Stimulated activated CD4-positive, alpha-beta T cell treated with anti-CD3 and anti-CD28 coated beads, Interleukin-15, amount 100 ng/mL, for 1 hour (primary cell): ENCODE measurements around the gene TLR4.

Source experiments
- DNase-seq, 2 donors: peaks; one replicate each; pipeline ENCODE4 v3.0.0-alpha.2; 2020; ENCODE audit warnings: low read depth in 1 of 2, low spot score in 1 of 2

The TLR4 gene

GRCh38 chr9:117744856-117745389 lies 40.7 kb downstream of the TLR4 start:
- no peak for DNase-seq

- DNase-seq = no peak
These were observed 41.4 kb downstream of the TLR4 start for GRCh38 chr9:117745598-117745997.

GRCh38 chr9:117746263-117746662 lies 42.1 kb downstream of the TLR4 start:
- no peak for DNase-seq

GRCh38 chr9:117747386-117747970 lies 43.3 kb downstream of the TLR4 start:
- no peak for DNase-seq

- DNase-seq = no peak
These were observed 46.2 kb downstream of the TLR4 start for GRCh38 chr9:117750401-117750800.

- DNase-seq = no peak
These were observed 48.7 kb downstream of the TLR4 start for GRCh38 chr9:117752894-117753293.

GRCh38 chr9:117757561-117758190 lies 53.5 kb downstream of the TLR4 start:
- DNase-seq = no peak

- no peak for DNase-seq
These were observed 59.1 kb downstream of the TLR4 start for GRCh38 chr9:117763314-117763713.

- DNase-seq = no peak
These were observed 64.7 kb downstream of the TLR4 start for GRCh38 chr9:117768750-117769395.

- DNase-seq = no peak
These were observed 66.9 kb downstream of the TLR4 start for GRCh38 chr9:117771136-117771535.

- DNase-seq = no peak
These were observed 68.8 kb downstream of the TLR4 start for GRCh38 chr9:117772960-117773359.
